Gastroesophageal sphincter (tissue), 3 donors: Measurements from ENCODE around the gene UBQLN4.

ENCODE experiments used
- POLR2A ChIP-seq, 2 donors: fragments of 450-650 bp; IDR thresholded peaks; one replicate each; pipeline ENCODE4 v1.6.1; 2017; ENCODE audit warnings: antibody characterized with exemption in 2 of 2, mild to moderate bottlenecking in 2 of 2, moderate library complexity in 1 of 2
- TF ChIP-seq, protein P1 (sequence below), 4 experiments: fragments of 200-600 bp in 2 of 4; fragments of 450-650 bp in 2 of 4; sonication (generic) in 1 of 4; IDR thresholded peaks; one replicate each; pipeline ENCODE4 v1.5.1; 2017 to 2019; ENCODE audit warnings: antibody characterized with exemption in 4 of 4, mild to moderate bottlenecking in 2 of 4, moderate library complexity in 2 of 4

- TF ChIP-seq, protein P1, sequence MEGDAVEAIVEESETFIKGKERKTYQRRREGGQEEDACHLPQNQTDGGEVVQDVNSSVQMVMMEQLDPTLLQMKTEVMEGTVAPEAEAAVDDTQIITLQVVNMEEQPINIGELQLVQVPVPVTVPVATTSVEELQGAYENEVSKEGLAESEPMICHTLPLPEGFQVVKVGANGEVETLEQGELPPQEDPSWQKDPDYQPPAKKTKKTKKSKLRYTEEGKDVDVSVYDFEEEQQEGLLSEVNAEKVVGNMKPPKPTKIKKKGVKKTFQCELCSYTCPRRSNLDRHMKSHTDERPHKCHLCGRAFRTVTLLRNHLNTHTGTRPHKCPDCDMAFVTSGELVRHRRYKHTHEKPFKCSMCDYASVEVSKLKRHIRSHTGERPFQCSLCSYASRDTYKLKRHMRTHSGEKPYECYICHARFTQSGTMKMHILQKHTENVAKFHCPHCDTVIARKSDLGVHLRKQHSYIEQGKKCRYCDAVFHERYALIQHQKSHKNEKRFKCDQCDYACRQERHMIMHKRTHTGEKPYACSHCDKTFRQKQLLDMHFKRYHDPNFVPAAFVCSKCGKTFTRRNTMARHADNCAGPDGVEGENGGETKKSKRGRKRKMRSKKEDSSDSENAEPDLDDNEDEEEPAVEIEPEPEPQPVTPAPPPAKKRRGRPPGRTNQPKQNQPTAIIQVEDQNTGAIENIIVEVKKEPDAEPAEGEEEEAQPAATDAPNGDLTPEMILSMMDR (IDR thresholded peaks at IDR 0.05) = no peak
- no peak for TF ChIP-seq POLR2A (IDR thresholded peaks at IDR 0.05)
Observed at GRCh38 chr1:156080863-156081179, 27.2 kb upstream of the UBQLN4 start.
